HEK293 (cell line): Measurements from ENCODE around the gene PHKG2.
A peak's percentile ranks its signal among the peaks of the same experiment; 100 is the strongest.

Source experiments
- FEZF1 ChIP-seq: fragments of 450-650 bp; formaldehyde crosslinking; IDR thresholded peaks from 2 replicates; pipeline ENCODE4 v1.5.1; 2016; ENCODE audit warnings: missing biosample characterization, missing genetic modification characterization
- KLF1 ChIP-seq: fragments of 450-650 bp; formaldehyde crosslinking; IDR thresholded peaks from 2 replicates; pipeline ENCODE4 v1.5.1; 2016; ENCODE audit warnings: missing biosample characterization, missing genetic modification characterization
- KLF7 ChIP-seq: fragments of 450-650 bp; formaldehyde crosslinking; IDR thresholded peaks from 2 replicates; pipeline ENCODE4 v1.5.1; 2016; ENCODE audit warnings: missing biosample characterization, missing genetic modification characterization, borderline replicate concordance
- OSR2 ChIP-seq: fragments of 450-650 bp; formaldehyde crosslinking; IDR thresholded peaks from 2 replicates; pipeline ENCODE4 v1.5.1; 2016; ENCODE audit warnings: missing biosample characterization, missing genetic modification characterization
- SCRT2 ChIP-seq: fragments of 450-650 bp; formaldehyde crosslinking; IDR thresholded peaks from 2 replicates; pipeline ENCODE4 v1.5.1; 2016; ENCODE audit warnings: missing biosample characterization, missing genetic modification characterization
- SP2 ChIP-seq: fragments of 450-650 bp; formaldehyde crosslinking; IDR thresholded peaks from 2 replicates; pipeline ENCODE4 v1.5.1; 2016; ENCODE audit warnings: missing biosample characterization, missing genetic modification characterization
- ZBTB20 ChIP-seq: fragments of 450-650 bp; formaldehyde crosslinking; IDR thresholded peaks from 2 replicates; pipeline ENCODE4 v1.5.1; 2016; ENCODE audit warnings: missing biosample characterization, missing genetic modification characterization
- ZBTB7A ChIP-seq: fragments of 450-650 bp; formaldehyde crosslinking; IDR thresholded peaks from 2 replicates; pipeline ENCODE4 v1.5.1; 2016; ENCODE audit warnings: low read depth, missing biosample characterization, missing genetic modification characterization
- ZBTB8A ChIP-seq: fragments of 450-650 bp; formaldehyde crosslinking; IDR thresholded peaks from 2 replicates; pipeline ENCODE4 v1.5.1; 2016; ENCODE audit warnings: missing biosample characterization, missing genetic modification characterization
- ZFP3 ChIP-seq: fragments of 450-650 bp; formaldehyde crosslinking; IDR thresholded peaks from 2 replicates; pipeline ENCODE4 v1.5.1; 2016; ENCODE audit warnings: low read depth, missing biosample characterization, missing genetic modification characterization
- ZNF121 ChIP-seq: fragments of 450-650 bp; formaldehyde crosslinking; IDR thresholded peaks from 2 replicates; pipeline ENCODE4 v1.5.1; 2016; ENCODE audit warnings: missing biosample characterization, missing genetic modification characterization
- ZNF133 ChIP-seq: fragments of 450-650 bp; formaldehyde crosslinking; IDR thresholded peaks from 2 replicates; pipeline ENCODE4 v1.5.1; 2016; ENCODE audit warnings: missing biosample characterization, missing genetic modification characterization
- ZNF174 ChIP-seq: fragments of 450-650 bp; formaldehyde crosslinking; IDR thresholded peaks from 2 replicates; pipeline ENCODE4 v1.5.0; 2017; ENCODE audit warnings: missing biosample characterization, mild to moderate bottlenecking, missing genetic modification characterization
- ZNF2 ChIP-seq: fragments of 450-650 bp; formaldehyde crosslinking; IDR thresholded peaks from 2 replicates; pipeline ENCODE4 v1.5.1; 2016; ENCODE audit warnings: missing biosample characterization, missing genetic modification characterization
- ZNF223 ChIP-seq: fragments of 450-650 bp; formaldehyde crosslinking; IDR thresholded peaks from 2 replicates; pipeline ENCODE4 v1.5.1; 2016; ENCODE audit warnings: missing biosample characterization, missing genetic modification characterization
- ZNF266 ChIP-seq: fragments of 450-650 bp; formaldehyde crosslinking; IDR thresholded peaks from 2 replicates; pipeline ENCODE4 v1.5.1; 2016; ENCODE audit warnings: missing biosample characterization, missing genetic modification characterization, low read depth
- ZNF350 ChIP-seq: fragments of 450-650 bp; formaldehyde crosslinking; IDR thresholded peaks from 2 replicates; pipeline ENCODE4 v1.5.0; 2017; ENCODE audit warnings: missing biosample characterization, mild to moderate bottlenecking, missing genetic modification characterization
- ZNF549 ChIP-seq: fragments of 450-650 bp; IDR thresholded peaks from 2 replicates; pipeline ENCODE4 v1.5.1; 2018; ENCODE audit warnings: missing biosample characterization, missing genetic modification characterization, mild to moderate bottlenecking, inconsistent platforms, moderate library complexity
- ZNF560 ChIP-seq: fragments of 450-650 bp; formaldehyde crosslinking; IDR thresholded peaks from 2 replicates; pipeline ENCODE4 v1.5.1; 2017; ENCODE audit warnings: missing biosample characterization, missing genetic modification characterization, borderline replicate concordance
- ZNF610 ChIP-seq: fragments of 450-650 bp; formaldehyde crosslinking; IDR thresholded peaks from 2 replicates; pipeline ENCODE4 v1.5.1; 2016; ENCODE audit warnings: missing biosample characterization, missing genetic modification characterization, borderline replicate concordance
- ZNF629 ChIP-seq: fragments of 450-650 bp; formaldehyde crosslinking; IDR thresholded peaks from 2 replicates; pipeline ENCODE4 v1.5.1; 2017; ENCODE audit warnings: missing biosample characterization, missing genetic modification characterization
- ZNF777 ChIP-seq: fragments of 450-650 bp; formaldehyde crosslinking; IDR thresholded peaks from 2 replicates; pipeline ENCODE4 v1.5.1; 2017; ENCODE audit warnings: missing biosample characterization, missing genetic modification characterization, borderline replicate concordance
- ZNF830 ChIP-seq: fragments of 450-650 bp; IDR thresholded peaks from 2 replicates; pipeline ENCODE4 v1.5.0; 2018; ENCODE audit warnings: missing biosample characterization, missing genetic modification characterization, low read depth, mild to moderate bottlenecking, moderate library complexity
- ZSCAN16 ChIP-seq: fragments of 450-650 bp; formaldehyde crosslinking; IDR thresholded peaks from 2 replicates; pipeline ENCODE4 v1.5.1; 2016; ENCODE audit warnings: missing biosample characterization, missing genetic modification characterization
- TF ChIP-seq, protein P1 (sequence below): fragments of 450-650 bp; formaldehyde crosslinking; IDR thresholded peaks from 2 replicates; pipeline ENCODE4 v1.5.1; 2017; ENCODE audit warnings: missing biosample characterization, mild to moderate bottlenecking, missing genetic modification characterization, moderate library complexity
- TF ChIP-seq, protein P2 (sequence below): fragments of 450-650 bp; formaldehyde crosslinking; IDR thresholded peaks from 2 replicates; pipeline ENCODE4 v1.5.1; 2017; ENCODE audit warnings: missing biosample characterization, missing genetic modification characterization
- TF ChIP-seq, protein P3 (sequence below): fragments of 450-650 bp; formaldehyde crosslinking; IDR thresholded peaks from 2 replicates; pipeline ENCODE4 v1.5.1; 2016; ENCODE audit warnings: missing biosample characterization, missing genetic modification characterization
- TF ChIP-seq, protein P4 (sequence below): fragments of 450-650 bp; formaldehyde crosslinking; conservative IDR thresholded peaks from 2 replicates; pipeline ENCODE4 v1.5.1; 2016; ENCODE audit warnings: low read depth, missing biosample characterization, missing genetic modification characterization
- TF ChIP-seq, protein P5 (sequence below): fragments of 450-650 bp; formaldehyde crosslinking; IDR thresholded peaks from 2 replicates; pipeline ENCODE4 v1.5.1; 2016; ENCODE audit warnings: missing biosample characterization, missing genetic modification characterization
- TF ChIP-seq, protein P6 (sequence below): fragments of 450-650 bp; formaldehyde crosslinking; IDR thresholded peaks from 2 replicates; pipeline ENCODE4 v1.5.1; 2016; ENCODE audit warnings: missing biosample characterization, missing genetic modification characterization

The PHKG2 gene

DNA sequence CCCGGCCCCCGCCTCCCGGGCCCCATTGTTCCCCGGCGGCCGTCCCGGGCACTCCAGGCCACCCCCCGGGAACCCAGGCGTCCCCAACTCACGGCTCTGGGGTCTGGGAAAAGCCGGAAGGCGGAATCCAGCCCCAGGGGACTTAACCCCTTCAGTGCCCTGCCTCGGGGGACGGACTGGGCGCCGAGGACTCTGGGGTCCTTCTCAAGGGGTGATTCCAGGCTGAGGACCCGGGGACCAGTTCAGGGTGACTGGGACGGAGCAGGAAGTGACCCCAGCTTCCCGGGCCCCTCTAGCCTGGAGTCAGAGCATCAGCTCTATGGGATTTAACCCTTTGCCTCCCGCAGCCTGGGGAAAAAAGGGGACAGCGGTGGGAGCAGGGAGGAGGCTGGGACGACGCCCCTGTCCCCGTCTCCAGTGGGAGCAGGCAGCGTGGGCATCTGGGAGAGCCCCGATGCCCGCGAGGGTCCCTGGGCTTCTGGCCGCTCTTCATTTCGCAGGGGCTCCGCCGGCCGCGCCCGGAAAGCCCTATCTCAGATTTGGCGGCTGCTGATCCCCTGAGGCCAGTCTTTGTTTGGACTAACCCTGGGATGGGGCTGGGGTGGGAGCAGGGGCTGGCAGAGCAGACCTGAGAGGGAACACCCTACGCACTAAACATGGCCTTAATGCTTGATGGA is 38.8 kb downstream of the PHKG2 start, which contains the start of gene ZNF629 (continued):
- TF ChIP-seq, protein P1, sequence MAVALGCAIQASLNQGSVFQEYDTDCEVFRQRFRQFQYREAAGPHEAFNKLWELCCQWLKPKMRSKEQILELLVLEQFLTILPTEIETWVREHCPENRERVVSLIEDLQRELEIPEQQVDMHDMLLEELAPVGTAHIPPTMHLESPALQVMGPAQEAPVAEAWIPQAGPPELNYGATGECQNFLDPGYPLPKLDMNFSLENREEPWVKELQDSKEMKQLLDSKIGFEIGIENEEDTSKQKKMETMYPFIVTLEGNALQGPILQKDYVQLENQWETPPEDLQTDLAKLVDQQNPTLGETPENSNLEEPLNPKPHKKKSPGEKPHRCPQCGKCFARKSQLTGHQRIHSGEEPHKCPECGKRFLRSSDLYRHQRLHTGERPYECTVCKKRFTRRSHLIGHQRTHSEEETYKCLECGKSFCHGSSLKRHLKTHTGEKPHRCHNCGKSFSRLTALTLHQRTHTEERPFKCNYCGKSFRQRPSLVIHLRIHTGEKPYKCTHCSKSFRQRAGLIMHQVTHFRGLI = no peak; the same call in 1 of the 2 replicates
- TF ChIP-seq ZSCAN16 (no peak), KLF1 (tag by site-specific recombination) (peak; percentile 69; the same call in 1 of the 2 replicates), ZBTB7A (tag by site-specific recombination) (peak; percentile 92), ZNF121 (tag by site-specific recombination) (no peak), ZNF777 (no peak), ZFP3 (tag by site-specific recombination) (no peak), ZNF133 (tag by site-specific recombination) (no peak), ZNF350 (tag by site-specific recombination) (no peak), ZBTB20 (peak; percentile 99), ZNF223 (tag by site-specific recombination) (no peak), ZNF610 (peak; percentile 80), SCRT2 (tag by site-specific recombination) (no peak), ZNF830 (tag by site-specific recombination) (no peak), ZNF549 (no peak), ZBTB8A (tag by site-specific recombination) (peak; percentile 91), ZNF560 (tag by site-specific recombination) (no peak), ZNF174 (no peak), ZNF266 (no peak), FEZF1 (tag by site-specific recombination) (no peak), ZNF629 (tag by site-specific recombination) (peak; percentile 81), KLF7 (tag by site-specific recombination) (peak; percentile 88), ZNF2 (tag by site-specific recombination) (peak; percentile 82), SP2 (tag by site-specific recombination) (peak; percentile 60), OSR2 (no peak)
- TF ChIP-seq, protein P2, sequence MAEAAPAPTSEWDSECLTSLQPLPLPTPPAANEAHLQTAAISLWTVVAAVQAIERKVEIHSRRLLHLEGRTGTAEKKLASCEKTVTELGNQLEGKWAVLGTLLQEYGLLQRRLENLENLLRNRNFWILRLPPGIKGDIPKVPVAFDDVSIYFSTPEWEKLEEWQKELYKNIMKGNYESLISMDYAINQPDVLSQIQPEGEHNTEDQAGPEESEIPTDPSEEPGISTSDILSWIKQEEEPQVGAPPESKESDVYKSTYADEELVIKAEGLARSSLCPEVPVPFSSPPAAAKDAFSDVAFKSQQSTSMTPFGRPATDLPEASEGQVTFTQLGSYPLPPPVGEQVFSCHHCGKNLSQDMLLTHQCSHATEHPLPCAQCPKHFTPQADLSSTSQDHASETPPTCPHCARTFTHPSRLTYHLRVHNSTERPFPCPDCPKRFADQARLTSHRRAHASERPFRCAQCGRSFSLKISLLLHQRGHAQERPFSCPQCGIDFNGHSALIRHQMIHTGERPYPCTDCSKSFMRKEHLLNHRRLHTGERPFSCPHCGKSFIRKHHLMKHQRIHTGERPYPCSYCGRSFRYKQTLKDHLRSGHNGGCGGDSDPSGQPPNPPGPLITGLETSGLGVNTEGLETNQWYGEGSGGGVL (tag by site-specific recombination) = peak; percentile 84
- TF ChIP-seq, protein P3, sequence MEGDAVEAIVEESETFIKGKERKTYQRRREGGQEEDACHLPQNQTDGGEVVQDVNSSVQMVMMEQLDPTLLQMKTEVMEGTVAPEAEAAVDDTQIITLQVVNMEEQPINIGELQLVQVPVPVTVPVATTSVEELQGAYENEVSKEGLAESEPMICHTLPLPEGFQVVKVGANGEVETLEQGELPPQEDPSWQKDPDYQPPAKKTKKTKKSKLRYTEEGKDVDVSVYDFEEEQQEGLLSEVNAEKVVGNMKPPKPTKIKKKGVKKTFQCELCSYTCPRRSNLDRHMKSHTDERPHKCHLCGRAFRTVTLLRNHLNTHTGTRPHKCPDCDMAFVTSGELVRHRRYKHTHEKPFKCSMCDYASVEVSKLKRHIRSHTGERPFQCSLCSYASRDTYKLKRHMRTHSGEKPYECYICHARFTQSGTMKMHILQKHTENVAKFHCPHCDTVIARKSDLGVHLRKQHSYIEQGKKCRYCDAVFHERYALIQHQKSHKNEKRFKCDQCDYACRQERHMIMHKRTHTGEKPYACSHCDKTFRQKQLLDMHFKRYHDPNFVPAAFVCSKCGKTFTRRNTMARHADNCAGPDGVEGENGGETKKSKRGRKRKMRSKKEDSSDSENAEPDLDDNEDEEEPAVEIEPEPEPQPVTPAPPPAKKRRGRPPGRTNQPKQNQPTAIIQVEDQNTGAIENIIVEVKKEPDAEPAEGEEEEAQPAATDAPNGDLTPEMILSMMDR (tag by site-specific recombination) = peak; percentile 47; the same call in 1 of the 2 replicates
- TF ChIP-seq, protein P4, sequence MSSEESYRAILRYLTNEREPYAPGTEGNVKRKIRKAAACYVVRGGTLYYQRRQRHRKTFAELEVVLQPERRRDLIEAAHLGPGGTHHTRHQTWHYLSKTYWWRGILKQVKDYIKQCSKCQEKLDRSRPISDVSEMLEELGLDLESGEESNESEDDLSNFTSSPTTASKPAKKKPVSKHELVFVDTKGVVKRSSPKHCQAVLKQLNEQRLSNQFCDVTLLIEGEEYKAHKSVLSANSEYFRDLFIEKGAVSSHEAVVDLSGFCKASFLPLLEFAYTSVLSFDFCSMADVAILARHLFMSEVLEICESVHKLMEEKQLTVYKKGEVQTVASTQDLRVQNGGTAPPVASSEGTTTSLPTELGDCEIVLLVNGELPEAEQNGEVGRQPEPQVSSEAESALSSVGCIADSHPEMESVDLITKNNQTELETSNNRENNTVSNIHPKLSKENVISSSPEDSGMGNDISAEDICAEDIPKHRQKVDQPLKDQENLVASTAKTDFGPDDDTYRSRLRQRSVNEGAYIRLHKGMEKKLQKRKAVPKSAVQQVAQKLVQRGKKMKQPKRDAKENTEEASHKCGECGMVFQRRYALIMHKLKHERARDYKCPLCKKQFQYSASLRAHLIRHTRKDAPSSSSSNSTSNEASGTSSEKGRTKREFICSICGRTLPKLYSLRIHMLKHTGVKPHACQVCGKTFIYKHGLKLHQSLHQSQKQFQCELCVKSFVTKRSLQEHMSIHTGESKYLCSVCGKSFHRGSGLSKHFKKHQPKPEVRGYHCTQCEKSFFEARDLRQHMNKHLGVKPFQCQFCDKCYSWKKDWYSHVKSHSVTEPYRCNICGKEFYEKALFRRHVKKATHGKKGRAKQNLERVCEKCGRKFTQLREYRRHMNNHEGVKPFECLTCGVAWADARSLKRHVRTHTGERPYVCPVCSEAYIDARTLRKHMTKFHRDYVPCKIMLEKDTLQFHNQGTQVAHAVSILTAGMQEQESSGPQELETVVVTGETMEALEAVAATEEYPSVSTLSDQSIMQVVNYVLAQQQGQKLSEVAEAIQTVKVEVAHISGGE (tag by site-specific recombination) = peak; percentile 95
- TF ChIP-seq, protein P5, sequence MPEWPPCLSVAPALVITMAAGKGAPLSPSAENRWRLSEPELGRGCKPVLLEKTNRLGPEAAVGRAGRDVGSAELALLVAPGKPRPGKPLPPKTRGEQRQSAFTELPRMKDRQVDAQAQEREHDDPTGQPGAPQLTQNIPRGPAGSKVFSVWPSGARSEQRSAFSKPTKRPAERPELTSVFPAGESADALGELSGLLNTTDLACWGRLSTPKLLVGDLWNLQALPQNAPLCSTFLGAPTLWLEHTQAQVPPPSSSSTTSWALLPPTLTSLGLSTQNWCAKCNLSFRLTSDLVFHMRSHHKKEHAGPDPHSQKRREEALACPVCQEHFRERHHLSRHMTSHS = no peak
- TF ChIP-seq, protein P6, sequence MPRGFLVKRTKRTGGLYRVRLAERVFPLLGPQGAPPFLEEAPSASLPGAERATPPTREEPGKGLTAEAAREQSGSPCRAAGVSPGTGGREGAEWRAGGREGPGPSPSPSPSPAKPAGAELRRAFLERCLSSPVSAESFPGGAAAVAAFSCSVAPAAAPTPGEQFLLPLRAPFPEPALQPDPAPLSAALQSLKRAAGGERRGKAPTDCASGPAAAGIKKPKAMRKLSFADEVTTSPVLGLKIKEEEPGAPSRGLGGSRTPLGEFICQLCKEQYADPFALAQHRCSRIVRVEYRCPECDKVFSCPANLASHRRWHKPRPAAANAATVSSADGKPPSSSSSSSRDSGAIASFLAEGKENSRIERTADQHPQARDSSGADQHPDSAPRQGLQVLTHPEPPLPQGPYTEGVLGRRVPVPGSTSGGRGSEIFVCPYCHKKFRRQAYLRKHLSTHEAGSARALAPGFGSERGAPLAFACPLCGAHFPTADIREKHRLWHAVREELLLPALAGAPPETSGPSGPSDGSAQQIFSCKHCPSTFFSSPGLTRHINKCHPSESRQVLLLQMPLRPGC = peak; percentile 74
